SU-DHL-6 (cell line): Measurements from ENCODE around the gene RANGRF.

ENCODE experiments used
- H2AFZ ChIP-seq: fragments of 200-600 bp; sonication (generic); 2 replicates; pipeline ENCODE4 v1.6.1; 2014; ENCODE audit warnings: low read depth, mild to moderate bottlenecking, moderate library complexity, mixed read lengths, antibody characterized with exemption, low read length; ENCODE audit not compliant: severe bottlenecking
- H3F3A ChIP-seq: fragments of 200-600 bp; shearing (Covaris generic); 2 replicates; pipeline ENCODE4 v1.6.0; 2016; ENCODE audit warnings: antibody characterized with exemption, mild to moderate bottlenecking; ENCODE audit not compliant: insufficient read depth
- H3K27ac ChIP-seq: fragments of 200-600 bp; sonication (generic); 2 replicates; pipeline ENCODE4 v1.5.1; 2016; ENCODE audit warnings: low read depth, mild to moderate bottlenecking, low read length, moderate library complexity, mixed read lengths
- H3K27me3 ChIP-seq: fragments of 200-600 bp; sonication (generic), shearing (Covaris generic); 2 replicates; pipeline ENCODE4 v1.6.0; 2014; ENCODE audit warnings: mild to moderate bottlenecking, low read length
- H3K36me3 ChIP-seq: fragments of 200-600 bp; sonication (generic); 2 replicates; pipeline ENCODE4 v1.6.1; 2014; ENCODE audit warnings: mild to moderate bottlenecking, low read length, mixed read lengths
- H3K4me2 ChIP-seq: fragments of 300-600, 200-600 bp; shearing (Covaris generic), sonication (generic); 2 replicates; pipeline ENCODE4 v1.6.0; 2014; ENCODE audit warnings: low read length, low read depth, mild to moderate bottlenecking; ENCODE audit not compliant: poor library complexity, severe bottlenecking
- H3K4me3 ChIP-seq: fragments of 200-600 bp; sonication (generic); 2 replicates; pipeline ENCODE4 v1.5.1; 2014; ENCODE audit warnings: antibody characterized with exemption, low read length, mild to moderate bottlenecking, mixed read lengths; ENCODE audit not compliant: insufficient read depth, poor library complexity, severe bottlenecking
- H3K79me2 ChIP-seq: fragments of 200-600 bp; sonication (generic); 2 replicates; pipeline ENCODE4 v1.6.1; 2014; ENCODE audit warnings: mild to moderate bottlenecking, low read length, moderate library complexity; ENCODE audit not compliant: insufficient read depth
- H3K9ac ChIP-seq: fragments of 200-600 bp; sonication (generic); 2 replicates; pipeline ENCODE4 v1.7.0; 2014; ENCODE audit warnings: mild to moderate bottlenecking, low read length
- H3K9me2 ChIP-seq: fragments of 200-600 bp; sonication (generic); replicated peaks from 2 replicates; pipeline ENCODE4 v1.6.1; 2014; ENCODE audit warnings: low read length; ENCODE audit not compliant: insufficient read depth
- H3K9me3 ChIP-seq: fragments of 200-600 bp; sonication (generic); 2 replicates; pipeline ENCODE4 v1.6.1; 2014; ENCODE audit warnings: low read length, mixed read lengths; ENCODE audit not compliant: insufficient read depth
- H4K20me1 ChIP-seq: fragments of 200-600 bp; sonication (generic); 2 replicates; pipeline ENCODE4 v1.6.1; 2014; ENCODE audit warnings: low read depth, mild to moderate bottlenecking, antibody characterized with exemption, low read length, moderate library complexity, mixed read lengths
- CTCF ChIP-seq: fragments of 200-600 bp; sonication (generic); IDR thresholded peaks from one replicate; pipeline ENCODE4 v1.5.1; 2017; ENCODE audit warnings: antibody characterized with exemption, mild to moderate bottlenecking, low read length, moderate library complexity; ENCODE audit not compliant: insufficient read depth, poor library complexity, severe bottlenecking
- EZH2phosphoT487 ChIP-seq: fragments of 200-600 bp; sonication (generic), shearing (Covaris generic); conservative IDR thresholded peaks from 2 replicates; pipeline ENCODE4 v1.6.1; 2018; ENCODE audit warnings: mild to moderate bottlenecking, antibody characterized with exemption, low read length, moderate library complexity, mixed read lengths

Gene RANGRF

GRCh38 chr17:8326511-8327302, 38.2 kb downstream of the RANGRF start:
- Histone ChIP-seq H3K27me3 (no peaks in the 10 kb centered on the region), H3K9me3 (no peaks in the 10 kb centered on the region), H3K36me3 (no peaks in the 10 kb centered on the region), H2AFZ (no peak overlapping the region), H3K9ac (no peak overlapping the region), H3K27ac (no peak overlapping the region), H4K20me1 (no peaks in the 10 kb centered on the region), H3K4me3 (no peak overlapping the region), H3F3A (no peaks in the 10 kb centered on the region), H3K4me2 (no peak overlapping the region), H3K79me2 (no peaks in the 10 kb centered on the region), H3K9me2 (no peaks in the 10 kb centered on the region)
- TF ChIP-seq CTCF (no peak), EZH2phosphoT487 (no peak)

GRCh38 chr17:8327303-8327649, 38.8 kb downstream of the RANGRF start:
- Histone ChIP-seq H3K36me3 (no peaks in the 10 kb centered on the region), H3K79me2 (no peaks in the 10 kb centered on the region), H3K4me2 (no peak overlapping the region), H3F3A (no peaks in the 10 kb centered on the region), H3K27me3 (no peaks in the 10 kb centered on the region), H3K4me3 (no peak overlapping the region), H4K20me1 (no peaks in the 10 kb centered on the region), H3K9me2 (no peaks in the 10 kb centered on the region), H3K27ac (no peak overlapping the region), H3K9me3 (no peaks in the 10 kb centered on the region), H2AFZ (no peak overlapping the region), H3K9ac (no peak overlapping the region)
- no peak for TF ChIP-seq EZH2phosphoT487

GRCh38 chr17:8332128-8332527, 43.7 kb downstream of the RANGRF start:
- no peaks in the 10 kb centered on the region for H3F3A ChIP-seq
- H3K4me2 ChIP-seq: no peak overlapping the region
- H2AFZ ChIP-seq: no peak overlapping the region
- no peak for TF ChIP-seq EZH2phosphoT487
- TF ChIP-seq CTCF: no peak
- no peaks in the 10 kb centered on the region for H3K79me2 ChIP-seq
- H4K20me1 ChIP-seq: no peaks in the 10 kb centered on the region
- H3K9me3 ChIP-seq: no peaks in the 10 kb centered on the region
- H3K27ac ChIP-seq: no peak overlapping the region
- H3K36me3 ChIP-seq: no peaks in the 10 kb centered on the region
- no peaks in the 10 kb centered on the region for H3K27me3 ChIP-seq
- H3K9ac ChIP-seq: no peak overlapping the region
- no peak overlapping the region for H3K4me3 ChIP-seq
- H3K9me2 ChIP-seq: no peaks in the 10 kb centered on the region

- H3F3A ChIP-seq: no peaks in the 10 kb centered on the region
- no peaks in the 10 kb centered on the region for H3K36me3 ChIP-seq
- no peaks in the 10 kb centered on the region for H3K79me2 ChIP-seq
- H3K9ac ChIP-seq: no peak overlapping the region
- H3K4me3 ChIP-seq: no peak overlapping the region
- H3K27me3 ChIP-seq: no peaks in the 10 kb centered on the region
- H3K9me2 ChIP-seq: no peaks in the 10 kb centered on the region
- no peak overlapping the region for H3K4me2 ChIP-seq
- no peaks in the 10 kb centered on the region for H4K20me1 ChIP-seq
- TF ChIP-seq CTCF (no peak), EZH2phosphoT487 (no peak)
- no peak overlapping the region for H3K27ac ChIP-seq
- no peaks in the 10 kb centered on the region for H3K9me3 ChIP-seq
- H2AFZ ChIP-seq: no peak overlapping the region
These were observed 44.2 kb downstream of the RANGRF start for GRCh38 chr17:8332688-8333087.
